H1 (cell line): ENCODE measurements around the gene C15orf61. TPM values are rescaled to one million over a fixed set of nuclear protein-coding genes. Genes with fewer than 3 reads are reported as not detected.

Source experiments
- CTCF ChIA-PET: fragments of 300-600 bp; sonication (Branson Sonifier 250); formaldehyde crosslinking; loops from one replicate; lab custom pipeline; 2021; ENCODE audit not compliant: partially characterized antibody; lab: Charles Lee
- POLR2A ChIA-PET: fragments of 300-600 bp; sonication (Branson Sonifier 250); formaldehyde crosslinking; loops from one replicate; lab custom pipeline; 2021; ENCODE audit warnings: inconsistent platforms; ENCODE audit not compliant: partially characterized antibody; lab: Charles Lee
- DNase-seq, 2 experiments: peaks; one replicate each; pipeline versions ENCODE4 v3.0.0 to v3.0.0-alpha.2; 2010 to 2022; ENCODE audit warnings: low spot score in 2 of 2, low read depth in 1 of 2, mixed read lengths in 1 of 2
- FAIRE-seq: peaks from 2 replicates; lab custom pipeline; 2011; peaks lifted over from hg19 to GRCh38; lab: Jason Lieb, UNC
- H2AFZ ChIP-seq: 2 replicates; pipeline ENCODE4 v1.8.1; 2012; ENCODE audit warnings: low read length, inconsistent platforms
- H2AK5ac ChIP-seq: 2 replicates; pipeline ENCODE4 v1.6.1; 2013; ENCODE audit warnings: low read depth, low read length
- H2BK120ac ChIP-seq: replicated peaks from 2 replicates; pipeline ENCODE3; 2013; ENCODE audit warnings: low read depth, low read length, inconsistent platforms
- H2BK12ac ChIP-seq: 2 replicates; pipeline ENCODE4 v1.6.1; 2013; ENCODE audit warnings: low read depth, low read length
- H2BK15ac ChIP-seq: 2 replicates; pipeline ENCODE4 v1.6.1; 2013; ENCODE audit warnings: low read length
- H2BK20ac ChIP-seq: 2 replicates; pipeline ENCODE4 v1.6.1; 2013; ENCODE audit warnings: low read length
- H2BK5ac ChIP-seq: 2 replicates; pipeline ENCODE4 v1.6.1; 2013; ENCODE audit warnings: low read depth, low read length
- H3K14ac ChIP-seq: 2 replicates; pipeline ENCODE4 v1.6.1; 2013; ENCODE audit warnings: inconsistent platforms; ENCODE audit not compliant: insufficient read length
- H3K18ac ChIP-seq: 2 replicates; pipeline ENCODE4 v1.6.1; 2013; ENCODE audit warnings: low read length; ENCODE audit errors: extremely low read depth
- H3K23ac ChIP-seq: 2 replicates; pipeline ENCODE4 v1.6.1; 2013; ENCODE audit warnings: inconsistent platforms; ENCODE audit not compliant: insufficient read length
- H3K23me2 ChIP-seq: 2 replicates; pipeline ENCODE4 v1.6.1; 2013; ENCODE audit warnings: low read depth, low read length
- H3K27ac ChIP-seq: 2 replicates; pipeline ENCODE4 v1.6.1; 2011; ENCODE audit warnings: low read depth, low read length, inconsistent platforms
- H3K27me3 ChIP-seq, 4 experiments: replicated peaks in 1 of 4; 1 replicate in 1 of 4; 2 replicates in 3 of 4; pipeline versions ENCODE4 v1.6.1 to v1.8.1; 2011 to 2013; ENCODE audit warnings: low read length in 3 of 4, mild to moderate bottlenecking in 3 of 4, inconsistent platforms in 2 of 4, mixed read lengths in 2 of 4, moderate library complexity in 1 of 4; ENCODE audit not compliant: control insufficient read depth in 3 of 4, insufficient read depth in 3 of 4; ENCODE audit errors: extremely low read depth in 1 of 4
- H3K36me3 ChIP-seq, 4 experiments: 2 replicates each; pipeline versions ENCODE4 v1.6.1 to v1.8.1; 2011 to 2013; ENCODE audit warnings: mild to moderate bottlenecking in 4 of 4, low read length in 3 of 4, moderate library complexity in 2 of 4, control low read depth in 1 of 4, inconsistent platforms in 1 of 4; ENCODE audit not compliant: insufficient read depth in 4 of 4, control insufficient read depth in 2 of 4
- H3K4ac ChIP-seq: replicated peaks from 2 replicates; pipeline ENCODE3; 2013; ENCODE audit warnings: low read length, low read depth, mixed read lengths, inconsistent platforms; ENCODE audit not compliant: insufficient read length
- H3K4me1 ChIP-seq, 4 experiments: replicated peaks in 1 of 4; 1 replicate in 1 of 4; 2 replicates in 3 of 4; pipeline versions ENCODE4 v1.6.1 to v1.8.1; 2011 to 2013; ENCODE audit warnings: low read length in 3 of 4, inconsistent platforms in 2 of 4, mixed read lengths in 1 of 4; ENCODE audit not compliant: insufficient read depth in 4 of 4, control insufficient read depth in 3 of 4
- H3K4me2 ChIP-seq, 2 experiments: 2 replicates each; pipeline versions ENCODE4 v1.6.1 to v1.8.1; 2011 to 2013; ENCODE audit warnings: low read depth in 2 of 2, low read length in 2 of 2, control low read depth in 1 of 2, inconsistent platforms in 1 of 2, mild to moderate bottlenecking in 1 of 2; ENCODE audit not compliant: insufficient read depth in 1 of 2
- H3K4me3 ChIP-seq, 4 experiments: fragments of 200-600, 300-600 bp in 1 of 4; sonication (generic), shearing (Covaris generic), sonication (Bioruptor Twin) in 1 of 4; 2 replicates each; pipeline versions ENCODE4 v1.5.1 to v1.8.1; 2011 to 2016; ENCODE audit warnings: low read length in 4 of 4, low read depth in 3 of 4, control low read depth in 2 of 4, inconsistent platforms in 2 of 4, mild to moderate bottlenecking in 2 of 4, mixed read lengths in 1 of 4, moderate library complexity in 1 of 4; ENCODE audit not compliant: insufficient read depth in 2 of 4; ENCODE audit errors: extremely low read depth in 1 of 4
- H3K56ac ChIP-seq: replicated peaks from 2 replicates; pipeline ENCODE3; 2013; ENCODE audit warnings: low read depth, mild to moderate bottlenecking, mixed read lengths, low read length, inconsistent platforms; ENCODE audit not compliant: insufficient read length
- H3K79me1 ChIP-seq: 2 replicates; pipeline ENCODE4 v1.6.1; 2013; ENCODE audit warnings: low read depth, low read length, control low read depth
- H3K79me2 ChIP-seq, 2 experiments: 2 replicates each; pipeline versions ENCODE4 v1.6.1 to v1.8.1; 2012 to 2013; ENCODE audit warnings: low read length in 2 of 2, mild to moderate bottlenecking in 2 of 2, inconsistent platforms in 1 of 2; ENCODE audit not compliant: insufficient read depth in 2 of 2, control insufficient read depth in 1 of 2
- H3K9ac ChIP-seq, 4 experiments: replicated peaks in 1 of 4; 1 replicate in 1 of 4; 2 replicates in 3 of 4; pipeline versions ENCODE4 v1.6.1 to v1.8.1; 2011 to 2013; ENCODE audit warnings: low read depth in 3 of 4, low read length in 3 of 4, control low read depth in 2 of 4, mild to moderate bottlenecking in 2 of 4, moderate library complexity in 2 of 4, inconsistent platforms in 1 of 4; ENCODE audit errors: extremely low read depth in 1 of 4
- H3K9me3 ChIP-seq, 2 experiments: 2 replicates each; pipeline versions ENCODE4 v1.6.1 to v1.8.1; 2012 to 2013; ENCODE audit warnings: mild to moderate bottlenecking in 2 of 2, moderate library complexity in 2 of 2, control low read depth in 1 of 2, inconsistent platforms in 1 of 2, low read depth in 1 of 2, low read length in 1 of 2, mixed read lengths in 1 of 2; ENCODE audit not compliant: insufficient read depth in 2 of 2
- H4K20me1 ChIP-seq, 2 experiments: replicated peaks in 1 of 2; 2 replicates each; pipeline versions ENCODE3 to v1.8.1; 2011 to 2013; ENCODE audit warnings: inconsistent platforms in 2 of 2, low read length in 2 of 2, mild to moderate bottlenecking in 1 of 2; ENCODE audit not compliant: insufficient read depth in 2 of 2, control insufficient read depth in 1 of 2
- H4K5ac ChIP-seq: 2 replicates; pipeline ENCODE4 v1.6.1; 2013; ENCODE audit warnings: low read length, low read depth, mixed read lengths, inconsistent platforms; ENCODE audit not compliant: insufficient read length
- H4K8ac ChIP-seq: 2 replicates; pipeline ENCODE4 v1.8.0; 2013; ENCODE audit warnings: mild to moderate bottlenecking, moderate library complexity, low read length, inconsistent platforms; ENCODE audit not compliant: insufficient read depth; ENCODE audit errors: extremely low read depth
- H4K91ac ChIP-seq: replicated peaks from 2 replicates; pipeline ENCODE3; 2013; ENCODE audit warnings: low read length, mixed read lengths, inconsistent platforms; ENCODE audit not compliant: insufficient read length
- ASH2L ChIP-seq: fragments of 200-600, 300-600 bp; sonication (generic); IDR thresholded peaks from one replicate; pipeline ENCODE4 v1.7.1; 2017; ENCODE audit warnings: low read length
- CBX5 ChIP-seq: fragments of 300-800, 300-1000 bp; sonication (generic); IDR thresholded peaks from 2 replicates; pipeline ENCODE4 v1.7.1; 2016; ENCODE audit warnings: antibody characterized with exemption, low read length, low read depth
- CTBP2 ChIP-seq: IDR thresholded peaks from 2 replicates; pipeline ENCODE4 v1.7.0; 2011; ENCODE audit warnings: borderline replicate concordance, mild to moderate bottlenecking, moderate library complexity, mixed read lengths, low read length; ENCODE audit not compliant: insufficient read depth, insufficient read length
- EGR1 ChIP-seq: IDR thresholded peaks from 2 replicates; pipeline ENCODE4 v1.6.1; 2011; ENCODE audit warnings: low read depth, low read length, borderline replicate concordance
- GABPA ChIP-seq: IDR thresholded peaks from 2 replicates; pipeline ENCODE4 v1.6.1; 2011; ENCODE audit warnings: mild to moderate bottlenecking, low read length, moderate library complexity, borderline replicate concordance; ENCODE audit not compliant: insufficient read depth
- HDAC6 ChIP-seq: IDR thresholded peaks from one replicate; pipeline ENCODE4 v1.7.1; 2012; ENCODE audit warnings: low read depth, mild to moderate bottlenecking, inconsistent platforms, low read length, moderate library complexity
- KDM1A ChIP-seq: fragments of 200-600, 300-600 bp; sonication (generic); IDR thresholded peaks from 2 replicates; pipeline ENCODE4 v1.7.1; 2016; ENCODE audit warnings: mild to moderate bottlenecking, low read length, borderline replicate concordance
- RAD21 ChIP-seq, 2 experiments: IDR thresholded peaks in 1 of 2; conservative IDR thresholded peaks in 1 of 2; 2 replicates each; pipeline ENCODE4 v1.6.1; 2011; ENCODE audit warnings: low read depth in 2 of 2, low read length in 2 of 2, improper control_type of control experiment in 1 of 2, inconsistent platforms in 1 of 2, mild to moderate bottlenecking in 1 of 2, moderate library complexity in 1 of 2
- RFX5 ChIP-seq: IDR thresholded peaks from 2 replicates; pipeline ENCODE4 v1.6.1; 2011; ENCODE audit warnings: low read depth, low read length, improper control_type of control experiment, borderline replicate concordance
- SIRT6 ChIP-seq: IDR thresholded peaks from one replicate; pipeline ENCODE4 v1.7.1; 2012; ENCODE audit warnings: low read length, inconsistent platforms
- SRF ChIP-seq: IDR thresholded peaks from 2 replicates; pipeline ENCODE4 v1.6.1; 2011; ENCODE audit warnings: mild to moderate bottlenecking, low read depth, low read length, moderate library complexity
- SUZ12 ChIP-seq: fragments of 200-600 bp; sonication (generic); IDR thresholded peaks from 2 replicates; pipeline ENCODE4 v1.6.1; 2012; ENCODE audit warnings: mild to moderate bottlenecking, inconsistent platforms, low read length, moderate library complexity, mixed read lengths
- TCF12 ChIP-seq: IDR thresholded peaks from 2 replicates; pipeline ENCODE4 v1.6.1; 2011; ENCODE audit warnings: low read depth, mild to moderate bottlenecking, low read length
- WGBS, 2 experiments: shearing (Covaris generic) in 1 of 2; methylation state at CpG; one replicate each; pipeline versions ENCODE4 v1.1.6 to v1.1.7; 2013 to 2015; ENCODE audit warnings: low lambda C conversion rate in 2 of 2, mixed read lengths in 2 of 2, inconsistent platforms in 1 of 2, low coverage in 1 of 2, missing lambda C conversion rate in 1 of 2; ENCODE audit not compliant: insufficient replicate concordance in 2 of 2, insufficient coverage in 1 of 2, insufficient read length in 1 of 2; ENCODE audit errors: extremely low coverage in 1 of 2, missing lambda C conversion rate in 1 of 2; 5-methylcytosine and 5-hydroxymethylcytosine counted together
- polyA plus RNA-seq, 7 experiments: library from polyadenylated mRNA; depleted of rRNA in 3 of 7; stranded (reverse) in 5 of 7; unstranded in 2 of 7; fragments of >200 nt in 5 of 7; fragments of 200-250 nt in 2 of 7; gene quantifications; 1 replicate in 5 of 7; 2 replicates in 1 of 7; 4 replicates in 1 of 7; pipeline versions ENCODE4 v1.2.1 to v1.2.3, GENCODE V29; 2011 to 2013; ENCODE audit warnings: missing spikeins in 2 of 7, mixed read lengths in 2 of 7
- total RNA-seq: library from RNA; stranded (reverse); fragmentation: NEBNext Ultra II Directional; extraction: Animal tissue kit (Norgen Biotek cat#: 25700); gene quantifications from 2 replicates; pipeline ENCODE4 v1.2.1, GENCODE V29; 2021
- TF ChIP-seq, protein P1 (sequence below): IDR thresholded peaks from 2 replicates; pipeline ENCODE4 v1.6.1; 2011; ENCODE audit warnings: low read length, improper control_type of control experiment

The C15orf61 gene
- total and polyA plus RNA-seq, 2 of the 8 experiments (the other 6 are each of a cell fraction or from before 2014, with no cell fraction given): 1.7 to 2.0 TPM

DNA sequence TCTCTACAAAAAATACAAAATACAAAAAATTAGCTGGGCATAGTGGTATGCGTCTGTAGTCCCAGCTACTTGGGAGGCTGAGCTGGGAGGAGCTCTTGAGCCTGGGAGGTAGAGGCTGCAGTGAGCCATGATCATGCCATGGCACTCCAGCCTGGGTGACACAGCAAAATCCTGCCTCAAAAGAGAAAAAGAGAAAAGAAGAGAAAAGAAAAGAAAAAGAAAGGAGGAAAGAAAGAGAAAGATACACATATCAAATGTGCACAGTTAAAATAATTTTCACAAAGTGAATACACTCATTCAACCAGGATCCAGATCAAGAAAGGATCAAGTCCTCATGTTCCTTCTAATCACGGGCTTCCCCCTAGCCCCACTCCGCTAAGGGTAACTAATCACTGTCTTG, 5.8 kb upstream of the C15orf61 start:
- no peaks in the 10 kb centered on the region for H3K9me3 ChIP-seq
- no peak overlapping the region for H3K14ac ChIP-seq
- no peak overlapping the region for H2AK5ac ChIP-seq
- ChIA-PET POLR2A (no interaction called here), CTCF (interaction anchor here (0.7 to 1.2 kb wide), 2 partner anchors 129 to 717 kb away, joined by 3 to 5 read pairs; no protein-coding TSS in a partner anchor)
- no peaks in the 10 kb centered on the region for H3K4me1 ChIP-seq
- no peaks in the 10 kb centered on the region for H3K79me2 ChIP-seq
- no peaks in the 10 kb centered on the region for H3K36me3 ChIP-seq
- no peak overlapping the region for H3K56ac ChIP-seq
- DNase-seq (no peak), FAIRE-seq (no peak)
- H3K4me2 ChIP-seq: no peak overlapping the region
- no peak overlapping the region for H2BK5ac ChIP-seq
- no peak overlapping the region for H3K27ac ChIP-seq
- H2AFZ ChIP-seq: no peak overlapping the region
- 100% methylated on average over 3 of the region's 3 CpGs; no CpG with 5 or more reads in 1 of the 2 experiments for WGBS, 2 experiments
- H3K18ac ChIP-seq: no peak overlapping the region
- H3K79me1 ChIP-seq: no peaks in the 10 kb centered on the region
- H3K4me3 ChIP-seq: no peak overlapping the region
- H3K4ac ChIP-seq: no peak overlapping the region
- no peak overlapping the region for H4K91ac ChIP-seq
- no peaks in the 10 kb centered on the region for H4K20me1 ChIP-seq
- no peaks in the 10 kb centered on the region for H3K27me3 ChIP-seq
- no peak overlapping the region for H2BK20ac ChIP-seq
- H4K5ac ChIP-seq: no peak overlapping the region
- H2BK15ac ChIP-seq: no peak overlapping the region
- no peak overlapping the region for H4K8ac ChIP-seq
- no peak overlapping the region for H3K9ac ChIP-seq
- H3K23me2 ChIP-seq: no peaks in the 10 kb centered on the region
- H2BK12ac ChIP-seq: no peak overlapping the region
- H3K23ac ChIP-seq: no peak overlapping the region
- no peak overlapping the region for H2BK120ac ChIP-seq
- no peak for TF ChIP-seq SRF
- TF ChIP-seq RFX5: no peak
- no peak for TF ChIP-seq EGR1
- TF ChIP-seq KDM1A: no peak
- no peak for TF ChIP-seq CBX5
- no peak for TF ChIP-seq CTBP2
- no peak for TF ChIP-seq RAD21 (IDR thresholded peaks at IDR 0.05 in 1 of 2, conservative IDR thresholded peaks at IDR 0.05 in 1 of 2; ENCODE audit: low read depth in 2 of 2, low read length in 2 of 2)
- no peak for TF ChIP-seq SIRT6
- no peak for TF ChIP-seq ASH2L
- TF ChIP-seq HDAC6: no peak
- no peak for TF ChIP-seq SUZ12
- TF ChIP-seq, protein P1, sequence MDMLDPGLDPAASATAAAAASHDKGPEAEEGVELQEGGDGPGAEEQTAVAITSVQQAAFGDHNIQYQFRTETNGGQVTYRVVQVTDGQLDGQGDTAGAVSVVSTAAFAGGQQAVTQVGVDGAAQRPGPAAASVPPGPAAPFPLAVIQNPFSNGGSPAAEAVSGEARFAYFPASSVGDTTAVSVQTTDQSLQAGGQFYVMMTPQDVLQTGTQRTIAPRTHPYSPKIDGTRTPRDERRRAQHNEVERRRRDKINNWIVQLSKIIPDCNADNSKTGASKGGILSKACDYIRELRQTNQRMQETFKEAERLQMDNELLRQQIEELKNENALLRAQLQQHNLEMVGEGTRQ: no peak
- TF ChIP-seq GABPA: no peak
- no peak for TF ChIP-seq TCF12
